Measurements from ENCODE around the gene TUB. TPM values are rescaled to one million over a fixed set of nuclear protein-coding genes. Genes with fewer than 3 reads are reported as not detected.

The TUB gene
- total and polyA plus RNA-seq, 2 donors (not counting 1 experiment from before 2014, with no cell fraction given): 0.06 to 0.10 TPM

GRCh38 chr11:8105666-8106065, 24.7 kb downstream of the TUB start:
- no peak for DNase-seq
- Histone ChIP-seq H3K27ac (ENCODE audit: low read length in 2 of 2) (no peak overlapping the region), H3K27me3 (replicated peaks in 1 of 4; ENCODE audit: control extremely low read depth in 1 of 4, control insufficient read depth in 3 of 4, insufficient read depth in 4 of 4, low read length in 3 of 4) (no peaks in the 10 kb centered on the region), H3K4me1 (ENCODE audit: control insufficient read depth in 2 of 2, insufficient read depth in 2 of 2, low read length in 2 of 2) (no peaks in the 10 kb centered on the region), H2AFZ (ENCODE audit: insufficient read depth, low read depth, low read length, poor library complexity, severe bottlenecking) (no peak overlapping the region), H3K4me3 (ENCODE audit: control extremely low read depth in 1 of 5, extremely low read depth in 1 of 5, insufficient read depth in 1 of 5, low read depth in 2 of 5, low read length in 4 of 5) (no peak overlapping the region), H3K9me3 (ENCODE audit: control extremely low read depth in 1 of 3, control insufficient read depth in 2 of 3, insufficient read depth in 1 of 3, low read length in 2 of 3) (no peaks in the 10 kb centered on the region), H3K79me2 (ENCODE audit: control insufficient read depth, insufficient read depth, low read length) (no peaks in the 10 kb centered on the region), H3K9ac (ENCODE audit: low read length) (no peak overlapping the region), H4K20me1 (ENCODE audit: control insufficient read depth, insufficient read depth, low read length, poor library complexity, severe bottlenecking) (no peaks in the 10 kb centered on the region), H3K36me3 (replicated peaks in 1 of 2; ENCODE audit: control extremely low read depth in 1 of 2, control insufficient read depth in 1 of 2, extremely low read depth in 1 of 2, insufficient read depth in 2 of 2, low read length in 1 of 2) (peaks cover 0 to 55% of the 10 kb centered on the region in 2 experiments), H3K4me2 (replicated peaks; ENCODE audit: low read depth, low read length, poor library complexity, severe bottlenecking) (no peak overlapping the region)
- H3K27ac Mint-ChIP-seq: no peak overlapping the region
- POLR2A ChIA-PET: no interaction called here
- H3K4me3 Mint-ChIP-seq: no peak overlapping the region
- H3K9me3 Mint-ChIP-seq (ENCODE audit: insufficient read depth): no peaks in the 10 kb centered on the region
- no peaks in the 10 kb centered on the region for H3K4me1 Mint-ChIP-seq
- intact Hi-C loops (cut with micrococcal nuclease): no loop called here
- no peak for TF ChIP-seq CTCF (IDR thresholded peaks at IDR 0.05)
- WGBS (ENCODE audit: insufficient coverage): 93% methylated on average over 3 of the region's 3 CpGs
- ATAC-seq (ENCODE audit: low read depth): no peak
- H3K27me3 Mint-ChIP-seq: no peaks in the 10 kb centered on the region
- CTCF ChIA-PET: interaction anchor here (0.6 kb wide), 1 partner anchor 28 kb away, joined by 3 read pairs; no protein-coding TSS in a partner anchor

GRCh38 chr11:8106679-8107078, 25.7 kb downstream of the TUB start:
- Mint-ChIP-seq H3K4me3 (no peak overlapping the region), H3K4me1 (no peaks in the 10 kb centered on the region), H3K9me3 (ENCODE audit: insufficient read depth) (no peaks in the 10 kb centered on the region), H3K27me3 (no peaks in the 10 kb centered on the region), H3K27ac (no peak overlapping the region)
- Histone ChIP-seq H3K9me3 (ENCODE audit: control extremely low read depth in 1 of 3, control insufficient read depth in 2 of 3, insufficient read depth in 1 of 3, low read length in 2 of 3) (no peaks in the 10 kb centered on the region), H3K36me3 (replicated peaks in 1 of 2; ENCODE audit: control extremely low read depth in 1 of 2, control insufficient read depth in 1 of 2, extremely low read depth in 1 of 2, insufficient read depth in 2 of 2, low read length in 1 of 2) (peaks cover 0 to 64% of the 10 kb centered on the region in 2 experiments), H3K27me3 (replicated peaks in 1 of 4; ENCODE audit: control extremely low read depth in 1 of 4, control insufficient read depth in 3 of 4, insufficient read depth in 4 of 4, low read length in 3 of 4) (no peaks in the 10 kb centered on the region), H3K27ac (ENCODE audit: low read length in 2 of 2) (no peak overlapping the region), H3K4me1 (ENCODE audit: control insufficient read depth in 2 of 2, insufficient read depth in 2 of 2, low read length in 2 of 2) (no peaks in the 10 kb centered on the region), H3K4me3 (ENCODE audit: control extremely low read depth in 1 of 5, extremely low read depth in 1 of 5, insufficient read depth in 1 of 5, low read depth in 2 of 5, low read length in 4 of 5) (no peak overlapping the region), H3K9ac (ENCODE audit: low read length) (no peak overlapping the region), H2AFZ (ENCODE audit: insufficient read depth, low read depth, low read length, poor library complexity, severe bottlenecking) (no peak overlapping the region), H4K20me1 (ENCODE audit: control insufficient read depth, insufficient read depth, low read length, poor library complexity, severe bottlenecking) (no peaks in the 10 kb centered on the region), H3K4me2 (replicated peaks; ENCODE audit: low read depth, low read length, poor library complexity, severe bottlenecking) (no peak overlapping the region), H3K79me2 (ENCODE audit: control insufficient read depth, insufficient read depth, low read length) (no peaks in the 10 kb centered on the region)
- CTCF ChIA-PET: no interaction called here
- TF ChIP-seq CTCF (IDR thresholded peaks at IDR 0.05) (no peak), EZH2 (IDR thresholded peaks at IDR 0.05; ENCODE audit: borderline replicate concordance, insufficient read depth, low read depth, low read length, poor library complexity, severe bottlenecking) (no peak)
- POLR2A ChIA-PET: no interaction called here
- 100% methylated on average over 1 of the region's 2 CpGs for WGBS (ENCODE audit: insufficient coverage)
- no peak for DNase-seq
- intact Hi-C loops (cut with micrococcal nuclease): no loop called here
- ATAC-seq (ENCODE audit: low read depth): no peak

Measured in B cell (primary cell).